ENCODE data around the gene FCAMR. TPM values are rescaled to one million over a fixed set of nuclear protein-coding genes. Genes with fewer than 3 reads are reported as not detected.

The FCAMR gene
- total and polyA plus RNA-seq, 2 donors (not counting 3 experiments of a cell fraction or from before 2014, with no cell fraction given), result not detected

DNA sequence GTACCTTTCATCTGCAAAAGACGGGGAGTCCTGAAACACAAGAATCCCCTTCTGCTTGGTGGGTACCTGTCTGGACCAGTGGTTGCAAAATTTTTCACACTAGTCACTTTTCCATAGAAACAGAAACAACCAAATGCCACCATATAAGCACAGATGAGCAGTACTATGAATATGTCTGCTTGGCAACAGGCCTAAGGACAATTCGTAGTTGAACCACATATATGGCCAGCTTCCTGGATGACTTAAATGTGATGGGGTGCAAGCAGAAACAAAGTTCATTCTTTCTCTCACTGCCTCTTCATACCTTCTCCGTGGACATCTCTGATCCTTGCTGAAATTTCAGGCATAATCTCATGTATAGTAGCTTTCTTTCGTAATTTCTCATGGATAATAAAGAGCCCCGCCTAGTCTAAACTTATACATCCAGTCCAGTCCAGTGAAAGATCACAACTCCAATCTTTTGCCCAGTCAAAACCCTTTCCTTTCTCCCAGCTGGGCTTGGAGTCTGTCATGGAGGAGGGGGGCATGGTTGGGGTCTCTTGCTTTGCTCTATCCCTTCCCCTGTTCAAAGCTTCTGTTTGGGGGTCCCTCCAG lies 7.0 kb downstream of the FCAMR start:
- TF ChIP-seq MYC (IDR thresholded peaks at IDR 0.05; ENCODE audit: low read depth, low read length) (no peak), MAX (IDR thresholded peaks at IDR 0.05; ENCODE audit: insufficient read depth, insufficient read length) (no peak), POLR2AphosphoS5 (IDR thresholded peaks at IDR 0.05; ENCODE audit: insufficient read depth, low read depth, low read length) (no peak), FOS (IDR thresholded peaks at IDR 0.05; ENCODE audit: borderline replicate concordance, insufficient read depth, low read length) (no peak), EZH2 (IDR thresholded peaks at IDR 0.05; ENCODE audit: borderline replicate concordance, low read depth, low read length, severe bottlenecking) (no peak), CTCF (IDR thresholded peaks at IDR 0.05; ENCODE audit: extremely low read depth in 1 of 2, insufficient read depth in 1 of 2, low read depth in 1 of 2, low read length in 2 of 2) (no peak), POLR2A (IDR thresholded peaks at IDR 0.05; ENCODE audit: low read depth, low read length) (no peak), JUN (IDR thresholded peaks at IDR 0.05; ENCODE audit: borderline replicate concordance, insufficient read depth, insufficient read length, low read depth) (no peak), GATA2 (IDR thresholded peaks at IDR 0.05; ENCODE audit: insufficient read depth, insufficient read length, low read depth, low read length) (no peak)
- Histone ChIP-seq H3K27me3 (ENCODE audit: control insufficient read depth in 2 of 2, insufficient read depth in 2 of 2, low read length in 2 of 2) (no peaks in the 10 kb centered on the region), H3K9me1 (replicated peaks; ENCODE audit: control insufficient read depth, extremely low read depth, insufficient read depth, low read length) (no peaks in the 10 kb centered on the region), H3K4me2 (ENCODE audit: insufficient read depth, low read length) (no peak overlapping the region), H3K4me1 (ENCODE audit: control insufficient read depth, extremely low read depth, insufficient read depth, low read length) (no peaks in the 10 kb centered on the region), H3K9ac (replicated peaks; ENCODE audit: extremely low read depth, insufficient read depth, low read length) (no peak overlapping the region), H2AFZ (ENCODE audit: low read depth, low read length) (no peak overlapping the region), H3K4me3 (replicated peaks in 1 of 3; ENCODE audit: insufficient read depth in 1 of 3, low read depth in 1 of 3, low read length in 3 of 3) (no peak overlapping the region), H3K36me3 (ENCODE audit: control insufficient read depth in 2 of 2, extremely low read depth in 1 of 2, insufficient read depth in 2 of 2, low read length in 2 of 2) (no peaks in the 10 kb centered on the region), H4K20me1 (replicated peaks; ENCODE audit: control insufficient read depth, extremely low read depth, insufficient read depth, low read length) (no peaks in the 10 kb centered on the region), H3K79me2 (ENCODE audit: control insufficient read depth, insufficient read depth, low read length) (no peaks in the 10 kb centered on the region), H3K27ac (ENCODE audit: insufficient read depth, low read depth, low read length) (no peak overlapping the region), H3K9me3 (replicated peaks; ENCODE audit: control insufficient read depth, insufficient read depth, low read length) (no peaks in the 10 kb centered on the region)
- ChIA-PET CTCF (interaction anchor here (1.3 kb wide), 1 partner anchor 51 kb away, joined by 5 read pairs; no protein-coding TSS in a partner anchor), POLR2A (no interaction called here)
- FAIRE-seq, result no peak
- dilution Hi-C loops (cut with MboI; ENCODE audit: extremely low pct_ligation_motif_present, low sequenced_read_pairs), result no loop called here
- no TSS peak for BruUV-seq (replicated peaks)
- intact Hi-C loops (cut with micrococcal nuclease), result no loop called here
- no peak for DNase-seq (ENCODE audit: low read depth, low spot score)

Measured in endothelial cell of umbilical vein (primary cell).